GM12878 (cell line): Measurements from ENCODE around the gene ALG12. TPM values are rescaled to one million over a fixed set of nuclear protein-coding genes. Genes with fewer than 3 reads are reported as not detected.

Source experiments
- CREM ChIP-seq: IDR thresholded peaks from 2 replicates; pipeline ENCODE4 v1.6.1; 2014; ENCODE audit warnings: antibody characterized with exemption, low read depth
- DPF2 ChIP-seq: fragments of 450-650 bp; IDR thresholded peaks from 2 replicates; pipeline ENCODE4 v1.6.1; 2017; ENCODE audit warnings: mild to moderate bottlenecking
- E2F4 ChIP-seq: IDR thresholded peaks from 2 replicates; pipeline ENCODE4 v1.6.1; 2012; ENCODE audit warnings: low read depth, low read length, improper control_type of control experiment
- EP300 ChIP-seq, 2 experiments: fragments of 150-350 bp in 1 of 2; IDR thresholded peaks; 2 replicates each; pipeline ENCODE4 v1.6.1; 2011 to 2012; ENCODE audit warnings: low read depth in 2 of 2, low read length in 2 of 2, borderline replicate concordance in 1 of 2, improper control_type of control experiment in 1 of 2, inconsistent platforms in 1 of 2; ENCODE audit not compliant: control insufficient read depth in 1 of 2
- ESRRA ChIP-seq: IDR thresholded peaks from 2 replicates; pipeline ENCODE4 v1.6.1; 2012; ENCODE audit warnings: mild to moderate bottlenecking, low read length, improper control_type of control experiment
- GATAD2B ChIP-seq: fragments of 450-650 bp; conservative IDR thresholded peaks from 2 replicates; pipeline ENCODE4 v1.6.1; 2017; ENCODE audit warnings: low read depth, mild to moderate bottlenecking, moderate library complexity
- IKZF1 ChIP-seq: fragments of 450-650 bp; conservative IDR thresholded peaks from 2 replicates; pipeline ENCODE4 v1.6.1; 2017; ENCODE audit warnings: antibody characterized with exemption, mild to moderate bottlenecking
- MEF2A ChIP-seq: IDR thresholded peaks from 2 replicates; pipeline ENCODE4 v1.6.1; 2011; ENCODE audit warnings: low read depth, mild to moderate bottlenecking, low read length, moderate library complexity; ENCODE audit not compliant: insufficient read depth
- MLLT1 ChIP-seq: fragments of 450-650 bp; IDR thresholded peaks from 2 replicates; pipeline ENCODE4 v1.6.1; 2016; ENCODE audit warnings: mild to moderate bottlenecking
- NFYB ChIP-seq: IDR thresholded peaks from 2 replicates; pipeline ENCODE4 v1.6.1; 2011; ENCODE audit warnings: low read depth, mild to moderate bottlenecking, low read length, improper control_type of control experiment, moderate library complexity; ENCODE audit not compliant: insufficient read depth
- NKRF ChIP-seq: fragments of 450-650 bp; conservative IDR thresholded peaks from 2 replicates; pipeline ENCODE4 v1.6.1; 2017; ENCODE audit warnings: mild to moderate bottlenecking, moderate library complexity
- NRF1 ChIP-seq: conservative IDR thresholded peaks from 2 replicates; pipeline ENCODE4 v1.6.1; 2011; ENCODE audit warnings: mild to moderate bottlenecking, low read depth, low read length, improper control_type of control experiment
- PBX3 ChIP-seq: IDR thresholded peaks from 2 replicates; pipeline ENCODE4 v1.6.1; 2011; ENCODE audit warnings: mild to moderate bottlenecking, low read depth, low read length, moderate library complexity; ENCODE audit not compliant: insufficient replicate concordance
- POLR2AphosphoS5 ChIP-seq: IDR thresholded peaks from 2 replicates; pipeline ENCODE4 v1.6.1; 2011; ENCODE audit warnings: mild to moderate bottlenecking, low read length, inconsistent platforms
- SP1 ChIP-seq: IDR thresholded peaks from one replicate; pipeline ENCODE4 v1.6.1; 2011; ENCODE audit warnings: low read depth, low read length
- STAT1 ChIP-seq: fragments of 450-650 bp; conservative IDR thresholded peaks from 2 replicates; pipeline ENCODE4 v1.6.1; 2014; ENCODE audit warnings: antibody characterized with exemption, mild to moderate bottlenecking
- TCF12 ChIP-seq: IDR thresholded peaks from 2 replicates; pipeline ENCODE4 v1.6.1; 2011; ENCODE audit warnings: low read depth, mild to moderate bottlenecking, low read length
- YY1 ChIP-seq: IDR thresholded peaks from 2 replicates; pipeline ENCODE4 v1.6.1; 2011; ENCODE audit warnings: low read depth, mild to moderate bottlenecking, low read length
- ZNF207 ChIP-seq: fragments of 450-650 bp; IDR thresholded peaks from 2 replicates; pipeline ENCODE4 v1.6.1; 2014; ENCODE audit warnings: antibody characterized with exemption, mild to moderate bottlenecking, borderline replicate concordance
- polyA plus RNA-seq, 11 experiments: library from polyadenylated mRNA; depleted of rRNA in 4 of 11; unstranded in 6 of 11; stranded (reverse) in 5 of 11; fragments of >200 nt; fragmentation: Nextera tagmentation in 4 of 11; fragmentation: Illumina TruSeq in 1 of 11; extraction: Ambion mirVana in 4 of 11; extraction: Trizol in 1 of 11; gene quantifications; 1 replicate in 1 of 11; 2 replicates in 10 of 11; pipeline versions ENCODE4 v1.2.1 to v1.2.3, GENCODE V29; 2011 to 2016; ENCODE audit warnings: inconsistent platforms in 2 of 11, missing spikeins in 2 of 11, low read depth in 1 of 11
- total RNA-seq, 4 experiments: library from RNA; depleted of rRNA in 3 of 4; stranded (reverse); fragments of >200 nt in 3 of 4; fragmentation: Illumina TruSeq in 1 of 4; extraction: Trizol in 1 of 4; gene quantifications; 2 replicates each; pipeline versions ENCODE4 v1.2.1 to v1.2.3, GENCODE V29; 2013 to 2021

Gene ALG12
- total and polyA plus RNA-seq, 10 of the 15 experiments (the other 5 are each of a cell fraction or from before 2014, with no cell fraction given): 0.22 to 23.4 (median 6.6) TPM

- TF ChIP-seq MLLT1 (no peak), NKRF (peak; percentile 69), EP300 (IDR thresholded peaks at IDR 0.05; ENCODE audit: borderline replicate concordance in 1 of 2, control insufficient read depth in 1 of 2, low read depth in 2 of 2, low read length in 2 of 2) (no peak), MEF2A (no peak), ZNF207 (peak; percentile 59; the same call in 1 of the 2 replicates), DPF2 (peak; percentile 53), YY1 (peak; percentile 99), STAT1 (peak; percentile 84; the same call in 1 of the 2 replicates), TCF12 (0 out of 2 replicates have a peak, but pooled peaks have one; percentile 11), GATAD2B (peak; percentile 79), SP1 (peak; percentile 84), CREM (no peak), NFYB (peak; percentile 94), ESRRA (no peak), NRF1 (peak; percentile 50), POLR2AphosphoS5 (peak; percentile 46), IKZF1 (peak; percentile 78), PBX3 (no peak), E2F4 (peak; percentile 25; the same call in 1 of the 2 replicates)
These were observed at the start of gene ALG12, which contains the start of gene CRELD2 (continued) for GRCh38 chr22:49917974-49918910.
